Thoracic aorta (tissue), 2 donors: Measurements from ENCODE around the gene RPL29. TPM values are rescaled to one million over a fixed set of nuclear protein-coding genes. Genes with fewer than 3 reads are reported as not detected.
A peak's percentile ranks its signal among the peaks of the same experiment; 100 is the strongest.

Source experiments
- ATAC-seq: fragments of 150-250 bp; one replicate; pipeline ENCODE4 v1.8.0; 2017; ENCODE audit warnings: low read depth; ENCODE audit not compliant: insufficient number of reproducible peaks, low FRiP score
- DNase-seq: peaks from one replicate; pipeline ENCODE4 v3.0.0-alpha.2; 2020; ENCODE audit warnings: low spot score
- H3K27ac ChIP-seq, 2 donors: fragments of 200-600 bp; sonication (generic); 1 replicate in 1 of 2; 2 replicates in 1 of 2; pipeline ENCODE4 v1.5.1; 2016; ENCODE audit warnings: mild to moderate bottlenecking in 2 of 2, moderate library complexity in 2 of 2
- H3K27me3 ChIP-seq: fragments of 200-600 bp; sonication (generic); replicated peaks from 2 replicates; pipeline ENCODE4 v1.6.0; 2016; ENCODE audit warnings: mild to moderate bottlenecking; ENCODE audit not compliant: insufficient read depth
- H3K36me3 ChIP-seq: fragments of 200-600 bp; sonication (generic); one replicate; pipeline ENCODE4 v1.5.1; 2016
- H3K4me1 ChIP-seq, 2 donors: fragments of 200-600 bp; sonication (generic); 1 replicate in 1 of 2; 2 replicates in 1 of 2; pipeline versions ENCODE4 v1.5.1 to v1.6.0; 2016; ENCODE audit warnings: low read depth in 2 of 2, mild to moderate bottlenecking in 1 of 2; ENCODE audit not compliant: control insufficient read depth in 1 of 2
- H3K4me3 ChIP-seq: fragments of 200-600 bp; sonication (generic); 2 replicates; pipeline ENCODE4 v1.5.1; 2016; ENCODE audit warnings: mild to moderate bottlenecking
- H3K9me3 ChIP-seq: fragments of 200-600 bp; sonication (generic); 2 replicates; pipeline ENCODE4 v1.5.1; 2016
- CTCF ChIP-seq: fragments of 200-600 bp; sonication (generic); IDR thresholded peaks from one replicate; pipeline ENCODE4 v1.5.1; 2019; ENCODE audit warnings: antibody characterized with exemption
- total RNA-seq, 2 donors: library from RNA; depleted of rRNA; stranded (reverse); fragments of >200 nt; gene quantifications; one replicate each; pipeline versions ENCODE4 v1.1.0 to v1.2.3, GENCODE V29; 2016

RPL29 gene
- total RNA-seq, 2 donors from 2014 or later = 642 to 718 TPM

GRCh38 chr3:52040600-52040999, 44.9 kb upstream of the RPL29 start:
- no peak overlapping the region for H3K4me3 ChIP-seq
- no peak for DNase-seq
- no peaks in the 10 kb centered on the region for H3K27me3 ChIP-seq
- H3K4me1 ChIP-seq = peaks cover 7 to 35% of the 10 kb centered on the region in 2 donors
- H3K36me3 ChIP-seq = no peaks in the 10 kb centered on the region
- no peak for TF ChIP-seq CTCF
- H3K27ac ChIP-seq = peak overlapping the region; percentile 59 to 71
- no peak for ATAC-seq
- no peaks in the 10 kb centered on the region for H3K9me3 ChIP-seq

- Histone ChIP-seq H3K4me1 (peaks cover 7 to 31% of the 10 kb centered on the region in 2 donors), H3K27ac (peak overlapping the region; percentile 63 to 71), H3K4me3 (no peak overlapping the region), H3K36me3 (no peaks in the 10 kb centered on the region), H3K27me3 (no peaks in the 10 kb centered on the region), H3K9me3 (no peaks in the 10 kb centered on the region)
- peak; percentile 52 for DNase-seq
- TF ChIP-seq CTCF = no peak
- ATAC-seq = peak; percentile 44
These were observed 44.2 kb upstream of the RPL29 start for GRCh38 chr3:52039846-52040245.

GRCh38 chr3:52039426-52039825, 43.7 kb upstream of the RPL29 start:
- Histone ChIP-seq H3K9me3 (no peaks in the 10 kb centered on the region), H3K4me3 (no peak overlapping the region), H3K4me1 (peaks cover 7 to 31% of the 10 kb centered on the region in 2 donors), H3K27ac (peak overlapping the region; percentile 15 to 63), H3K27me3 (no peaks in the 10 kb centered on the region), H3K36me3 (no peaks in the 10 kb centered on the region)
- DNase-seq = no peak
- no peak for TF ChIP-seq CTCF
- ATAC-seq = peak; percentile 6

- no peak overlapping the region for H3K27ac ChIP-seq
- H3K4me3 ChIP-seq = no peak overlapping the region
- H3K9me3 ChIP-seq = no peaks in the 10 kb centered on the region
- H3K36me3 ChIP-seq = no peaks in the 10 kb centered on the region
- H3K4me1 ChIP-seq = peaks cover 7 to 25% of the 10 kb centered on the region in 2 donors
- DNase-seq = no peak
- no peak for TF ChIP-seq CTCF
- H3K27me3 ChIP-seq = no peaks in the 10 kb centered on the region
- no peak for ATAC-seq
These were observed 42.5 kb upstream of the RPL29 start for GRCh38 chr3:52038227-52038626.

- no peaks in the 10 kb centered on the region for H3K9me3 ChIP-seq
- no peak for TF ChIP-seq CTCF
- no peaks in the 10 kb centered on the region for H3K27me3 ChIP-seq
- no peaks in the 10 kb centered on the region for H3K36me3 ChIP-seq
- DNase-seq (no peak), ATAC-seq (no peak)
- no peak overlapping the region for H3K4me3 ChIP-seq
- H3K27ac ChIP-seq = no peak overlapping the region
- peaks cover 7 to 25% of the 10 kb centered on the region in 2 donors for H3K4me1 ChIP-seq
These were observed 41.6 kb upstream of the RPL29 start for GRCh38 chr3:52037291-52037690.
